Karpas-422 (cell line): ENCODE data around the gene TRIM15. TPM values are rescaled to one million over a fixed set of nuclear protein-coding genes. Genes with fewer than 3 reads are reported as not detected.

Experiments
- DNase-seq: peaks from one replicate; pipeline ENCODE4 v3.0.0-alpha.2; 2015
- H2AFZ ChIP-seq: fragments of 200-600 bp; sonication (generic); 2 replicates; pipeline ENCODE4 v1.6.1; 2014; ENCODE audit warnings: antibody characterized with exemption, low read length, mixed read lengths
- H3K27ac ChIP-seq: fragments of 200-600 bp; sonication (generic); 2 replicates; pipeline ENCODE4 v1.5.1; 2014; ENCODE audit warnings: mild to moderate bottlenecking, low read length, moderate library complexity
- H3K27me3 ChIP-seq: fragments of 200-600 bp; sonication (generic); 2 replicates; pipeline ENCODE4 v1.6.1; 2014; ENCODE audit warnings: low read length, mixed read lengths
- H3K36me3 ChIP-seq: fragments of 200-600 bp; sonication (generic); 2 replicates; pipeline ENCODE4 v1.6.1; 2014; ENCODE audit warnings: low read length, mixed read lengths; ENCODE audit not compliant: insufficient read depth
- H3K4me1 ChIP-seq: fragments of 200-600 bp; sonication (generic); 2 replicates; pipeline ENCODE4 v1.6.1; 2014; ENCODE audit warnings: mild to moderate bottlenecking, low read length, mixed read lengths
- H3K4me2 ChIP-seq: fragments of 200-600 bp; sonication (generic); 2 replicates; pipeline ENCODE4 v1.6.1; 2014; ENCODE audit warnings: low read length, low read depth, mild to moderate bottlenecking; ENCODE audit not compliant: poor library complexity, severe bottlenecking
- H3K4me3 ChIP-seq: fragments of 200-600 bp; sonication (generic); 2 replicates; pipeline ENCODE4 v1.5.1; 2014; ENCODE audit warnings: mild to moderate bottlenecking, antibody characterized with exemption, low read length, mixed read lengths
- H3K79me2 ChIP-seq: fragments of 200-600 bp; sonication (generic); 2 replicates; pipeline ENCODE4 v1.6.1; 2014; ENCODE audit warnings: mild to moderate bottlenecking, low read length, mixed read lengths
- H3K9ac ChIP-seq: fragments of 200-600 bp; sonication (generic); 2 replicates; pipeline ENCODE4 v1.6.0; 2014; ENCODE audit warnings: low read length
- H3K9me2 ChIP-seq: fragments of 200-600 bp; sonication (generic), shearing (Covaris generic); replicated peaks from 2 replicates; pipeline ENCODE4 v1.6.0; 2014; ENCODE audit warnings: mild to moderate bottlenecking, low read length, moderate library complexity; ENCODE audit not compliant: insufficient read depth
- H3K9me3 ChIP-seq: fragments of 300-700, 200-600 bp; sonication (generic); 2 replicates; pipeline ENCODE4 v1.6.1; 2014; ENCODE audit warnings: low read length, mixed read lengths
- H4K20me1 ChIP-seq: fragments of 200-600 bp; sonication (generic); 2 replicates; pipeline ENCODE4 v1.6.1; 2014; ENCODE audit warnings: mild to moderate bottlenecking, antibody characterized with exemption, low read length, low read depth; ENCODE audit not compliant: insufficient read depth
- total RNA-seq: library from RNA; depleted of rRNA; stranded (reverse); fragments of >200 nt; shearing (Covaris generic); gene quantifications from 2 replicates; pipeline ENCODE4 v1.2.3, GENCODE V29; 2014; ENCODE audit warnings: low replicate concordance

The TRIM15 gene
- total RNA-seq, 1 experiment from 2014 or later: not detected

DNA sequence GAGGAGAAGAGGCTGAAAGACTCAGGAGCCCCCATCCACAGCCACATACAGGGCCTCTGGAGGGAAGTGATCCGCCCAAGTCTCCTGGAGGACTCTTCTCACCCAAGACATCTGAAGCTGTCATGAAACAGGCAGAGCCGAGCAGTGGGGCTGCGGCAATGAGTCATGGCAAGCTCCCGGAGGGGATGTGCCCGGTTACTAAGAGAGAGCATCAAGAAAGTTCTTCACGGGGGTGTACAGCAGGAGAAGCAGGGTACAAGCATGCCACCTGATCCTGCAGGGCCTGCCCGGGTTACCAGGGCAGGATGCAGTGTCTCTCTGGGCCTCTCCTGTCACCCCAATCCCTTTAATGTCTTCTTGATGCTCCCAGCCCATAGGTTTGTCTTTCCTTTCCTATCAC, 28.7 kb downstream of the TRIM15 start:
- Histone ChIP-seq H3K9me3 (no peaks in the 10 kb centered on the region), H3K27me3 (no peaks in the 10 kb centered on the region), H3K9ac (no peak overlapping the region), H4K20me1 (no peaks in the 10 kb centered on the region; the same call in 1 of the 2 replicates), H2AFZ (no peak overlapping the region), H3K4me3 (no peak overlapping the region), H3K4me1 (no peaks in the 10 kb centered on the region), H3K9me2 (no peaks in the 10 kb centered on the region), H3K27ac (no peak overlapping the region), H3K4me2 (no peak overlapping the region), H3K79me2 (0 out of 2 replicates have a peak, but pooled peaks cover 7% of the 10 kb centered on the region), H3K36me3 (peaks cover 45% of the 10 kb centered on the region)
- no peak for DNase-seq

DNA sequence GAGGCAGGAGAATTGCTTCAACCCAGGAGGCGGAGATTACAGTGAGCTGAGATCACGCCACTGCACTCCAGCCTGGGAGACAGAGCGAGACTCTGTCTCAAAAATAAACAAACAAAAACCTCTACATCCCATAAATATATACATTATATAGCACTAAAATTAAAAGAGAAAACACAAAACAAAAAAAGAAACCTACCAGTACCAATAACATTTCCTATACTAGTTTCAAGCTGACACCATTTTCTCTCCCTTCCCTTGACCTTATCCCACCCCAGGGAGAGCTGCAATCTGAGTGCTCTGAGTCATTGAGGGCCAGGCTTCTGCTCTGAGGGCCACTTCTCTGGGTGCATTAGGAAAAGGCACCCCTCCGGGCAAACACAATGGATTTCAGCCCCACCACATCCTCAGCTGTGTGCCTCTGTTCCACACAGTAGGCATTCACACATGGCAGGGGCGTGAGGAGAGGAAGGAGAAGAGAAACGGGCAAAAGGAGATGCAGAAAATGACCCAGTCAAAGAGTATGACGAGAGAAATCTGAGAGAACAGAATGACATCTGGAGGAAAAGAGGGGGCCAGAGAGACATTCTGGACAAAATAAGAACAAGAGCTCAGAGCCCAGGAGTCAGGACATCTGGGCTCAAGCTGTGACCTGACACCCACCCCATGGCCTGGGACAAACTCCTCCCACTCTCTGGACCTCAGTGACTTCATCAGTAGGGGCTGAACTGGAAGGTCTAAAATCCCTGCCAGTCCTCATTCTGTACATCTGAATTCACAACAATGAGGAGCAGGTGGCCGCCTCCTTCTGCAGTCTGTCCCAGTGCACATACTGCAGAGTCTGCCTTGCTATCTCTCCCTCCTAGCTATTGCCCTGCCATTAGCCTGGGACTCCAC, 31.7 kb downstream of the TRIM15 start:
- no peak overlapping the region for H3K27ac ChIP-seq
- H3K9ac ChIP-seq: no peak overlapping the region
- no peaks in the 10 kb centered on the region for H3K27me3 ChIP-seq

GRCh38 chr6:30195951-30196350, 32.6 kb downstream of the TRIM15 start:
- Histone ChIP-seq H2AFZ (no peak overlapping the region), H3K9me3 (no peaks in the 10 kb centered on the region), H3K79me2 (peaks cover 27% of the 10 kb centered on the region), H3K27me3 (no peaks in the 10 kb centered on the region), H3K4me3 (no peak overlapping the region), H3K4me1 (peaks cover 5% of the 10 kb centered on the region), H3K4me2 (no peak overlapping the region), H3K9ac (no peak overlapping the region), H3K36me3 (peaks cover 28% of the 10 kb centered on the region), H3K9me2 (no peaks in the 10 kb centered on the region), H4K20me1 (peaks cover 5% of the 10 kb centered on the region; the same call in 1 of the 2 replicates), H3K27ac (no peak overlapping the region)
- DNase-seq: no peak

More for the DNA sequence above, 31.7 kb downstream of the TRIM15 start:
- Histone ChIP-seq H3K79me2 (peaks cover 18% of the 10 kb centered on the region), H4K20me1 (peaks cover under 1% of the 10 kb centered on the region; the same call in 1 of the 2 replicates), H3K4me2 (no peak overlapping the region), H2AFZ (no peak overlapping the region), H3K9me2 (no peaks in the 10 kb centered on the region), H3K9me3 (no peaks in the 10 kb centered on the region), H3K4me3 (no peak overlapping the region), H3K36me3 (peaks cover 30% of the 10 kb centered on the region), H3K4me1 (no peaks in the 10 kb centered on the region)
- DNase-seq: no peak

GRCh38 chr6:30196376-30196775, 33.0 kb downstream of the TRIM15 start:
- Histone ChIP-seq H3K9me2 (no peaks in the 10 kb centered on the region), H3K9me3 (no peaks in the 10 kb centered on the region), H2AFZ (no peak overlapping the region), H3K36me3 (peaks cover 27% of the 10 kb centered on the region), H3K27ac (no peak overlapping the region), H3K4me2 (no peak overlapping the region), H3K27me3 (no peaks in the 10 kb centered on the region), H3K79me2 (peaks cover 32% of the 10 kb centered on the region), H3K4me1 (peaks cover 10% of the 10 kb centered on the region), H4K20me1 (peaks cover 5% of the 10 kb centered on the region; the same call in 1 of the 2 replicates), H3K4me3 (no peak overlapping the region), H3K9ac (no peak overlapping the region)
- no peak for DNase-seq

GRCh38 chr6:30198166-30199084, 35.1 kb downstream of the TRIM15 start:
- H3K36me3 ChIP-seq: peaks cover 26% of the 10 kb centered on the region
- H3K9me2 ChIP-seq: no peaks in the 10 kb centered on the region
- H3K79me2 ChIP-seq: peaks cover 50% of the 10 kb centered on the region
- peaks cover 27% of the 10 kb centered on the region for H3K4me1 ChIP-seq
- no peaks in the 10 kb centered on the region for H3K9me3 ChIP-seq
- peaks cover 5% of the 10 kb centered on the region; the same call in 1 of the 2 replicates for H4K20me1 ChIP-seq
- H3K27ac ChIP-seq: no peak overlapping the region
- H3K4me2 ChIP-seq: no peak overlapping the region
- no peaks in the 10 kb centered on the region for H3K27me3 ChIP-seq
- DNase-seq: no peak
- H3K4me3 ChIP-seq: no peak overlapping the region
- H2AFZ ChIP-seq: no peak overlapping the region
- no peak overlapping the region for H3K9ac ChIP-seq

GRCh38 chr6:30200551-30201281, 37.4 kb downstream of the TRIM15 start:
- Histone ChIP-seq H2AFZ (no peak overlapping the region), H3K79me2 (peaks cover 66% of the 10 kb centered on the region), H3K27ac (no peak overlapping the region), H3K4me3 (no peak overlapping the region), H3K9me3 (no peaks in the 10 kb centered on the region), H3K4me2 (peak overlapping the region; percentile 15), H3K27me3 (no peaks in the 10 kb centered on the region), H3K36me3 (peaks cover 21% of the 10 kb centered on the region), H3K9ac (no peak overlapping the region), H4K20me1 (peaks cover 20% of the 10 kb centered on the region), H3K4me1 (peaks cover 39% of the 10 kb centered on the region), H3K9me2 (no peaks in the 10 kb centered on the region)
- DNase-seq: peak; percentile 77

DNA sequence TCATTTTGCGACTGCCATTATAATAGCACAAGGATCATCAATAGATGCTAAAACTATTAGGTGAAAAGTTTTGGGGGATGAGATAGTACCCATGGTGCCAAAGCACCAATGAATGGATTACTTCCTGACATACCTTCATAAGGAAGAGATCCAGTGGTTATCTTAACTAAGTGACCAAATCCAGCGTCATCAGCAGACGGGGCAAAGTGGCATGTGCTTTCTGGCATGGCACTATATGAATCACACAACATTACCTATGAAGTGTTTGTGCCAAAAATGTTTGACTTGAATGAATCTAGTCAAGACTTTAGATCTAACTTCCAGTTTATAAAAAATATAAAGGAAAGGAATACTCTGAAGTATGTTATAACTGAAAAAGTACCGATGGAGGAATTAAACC, 39.0 kb downstream of the TRIM15 start:
- no peak overlapping the region for H3K4me3 ChIP-seq
- H3K27me3 ChIP-seq: no peaks in the 10 kb centered on the region
- no peaks in the 10 kb centered on the region for H3K9me3 ChIP-seq
- peak overlapping the region; percentile 29 for H3K4me2 ChIP-seq
- H3K9ac ChIP-seq: no peak overlapping the region
- H3K9me2 ChIP-seq: no peaks in the 10 kb centered on the region
- no peak overlapping the region for H3K27ac ChIP-seq
- no peak overlapping the region for H2AFZ ChIP-seq
- no peak for DNase-seq
- H3K36me3 ChIP-seq: peaks cover 17% of the 10 kb centered on the region
- peaks cover 37% of the 10 kb centered on the region for H4K20me1 ChIP-seq
- peaks cover 45% of the 10 kb centered on the region for H3K4me1 ChIP-seq
- peaks cover 83% of the 10 kb centered on the region for H3K79me2 ChIP-seq
